ENCODE measurements around the gene MYO1E. TPM values are rescaled to one million over a fixed set of nuclear protein-coding genes. Genes with fewer than 3 reads are reported as not detected.
"Not testable (repeated sequence)": the region's sequence is repeated elsewhere in the genome, so short reads cannot be mapped to it uniquely, and the experiment has no call there.

Gene MYO1E
- total RNA-seq, 4 donors from 2014 or later = 55.7 to 147 (median 68.5) TPM

DNA sequence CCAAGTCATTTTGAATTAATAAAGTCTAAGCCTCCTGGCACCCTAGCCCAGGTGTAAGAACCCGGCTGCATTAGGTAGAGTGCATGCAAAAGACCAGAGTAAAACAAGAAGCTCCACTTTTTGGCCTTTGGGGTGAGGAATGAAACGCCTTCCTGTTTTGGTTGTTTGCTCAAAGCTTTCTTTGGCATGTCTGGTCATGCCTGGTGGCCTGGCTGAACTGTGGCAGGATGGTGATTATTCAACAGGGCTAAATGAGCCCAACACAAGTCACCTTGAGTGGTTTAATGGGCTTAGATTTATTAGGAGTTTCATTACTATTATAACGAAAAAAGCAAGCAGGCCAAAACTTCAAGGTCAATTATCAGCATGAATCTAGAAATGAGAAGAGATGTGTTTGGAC, 206.9 kb downstream of the MYO1E start:
- 70 to 77% methylated on average over 3 of the region's 3 CpGs for WGBS, 2 donors
- no peaks in the 10 kb centered on the region for H3K27me3 ChIP-seq
- no peaks in the 10 kb centered on the region for H3K9me3 ChIP-seq
- no peak for TF ChIP-seq POLR2A (IDR thresholded peaks at IDR 0.05)
- no peak for TF ChIP-seq EP300 (IDR thresholded peaks at IDR 0.05)
- TF ChIP-seq, protein P1, sequence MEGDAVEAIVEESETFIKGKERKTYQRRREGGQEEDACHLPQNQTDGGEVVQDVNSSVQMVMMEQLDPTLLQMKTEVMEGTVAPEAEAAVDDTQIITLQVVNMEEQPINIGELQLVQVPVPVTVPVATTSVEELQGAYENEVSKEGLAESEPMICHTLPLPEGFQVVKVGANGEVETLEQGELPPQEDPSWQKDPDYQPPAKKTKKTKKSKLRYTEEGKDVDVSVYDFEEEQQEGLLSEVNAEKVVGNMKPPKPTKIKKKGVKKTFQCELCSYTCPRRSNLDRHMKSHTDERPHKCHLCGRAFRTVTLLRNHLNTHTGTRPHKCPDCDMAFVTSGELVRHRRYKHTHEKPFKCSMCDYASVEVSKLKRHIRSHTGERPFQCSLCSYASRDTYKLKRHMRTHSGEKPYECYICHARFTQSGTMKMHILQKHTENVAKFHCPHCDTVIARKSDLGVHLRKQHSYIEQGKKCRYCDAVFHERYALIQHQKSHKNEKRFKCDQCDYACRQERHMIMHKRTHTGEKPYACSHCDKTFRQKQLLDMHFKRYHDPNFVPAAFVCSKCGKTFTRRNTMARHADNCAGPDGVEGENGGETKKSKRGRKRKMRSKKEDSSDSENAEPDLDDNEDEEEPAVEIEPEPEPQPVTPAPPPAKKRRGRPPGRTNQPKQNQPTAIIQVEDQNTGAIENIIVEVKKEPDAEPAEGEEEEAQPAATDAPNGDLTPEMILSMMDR (IDR thresholded peaks at IDR 0.05) = no peak
- DNase-seq (ENCODE audit: low spot score in 2 of 2) = no peak
- H3K27ac ChIP-seq = peak overlapping the region in 2 of 4 donors; percentile 23 to 48
- H3K36me3 ChIP-seq = peaks cover 0 to 57% (median 0%) of the 10 kb centered on the region in 3 donors
- H3K4me1 ChIP-seq = peaks cover 0 to 24% (median 5%) of the 10 kb centered on the region in 4 donors
- no peak overlapping the region for H3K4me3 ChIP-seq

DNA sequence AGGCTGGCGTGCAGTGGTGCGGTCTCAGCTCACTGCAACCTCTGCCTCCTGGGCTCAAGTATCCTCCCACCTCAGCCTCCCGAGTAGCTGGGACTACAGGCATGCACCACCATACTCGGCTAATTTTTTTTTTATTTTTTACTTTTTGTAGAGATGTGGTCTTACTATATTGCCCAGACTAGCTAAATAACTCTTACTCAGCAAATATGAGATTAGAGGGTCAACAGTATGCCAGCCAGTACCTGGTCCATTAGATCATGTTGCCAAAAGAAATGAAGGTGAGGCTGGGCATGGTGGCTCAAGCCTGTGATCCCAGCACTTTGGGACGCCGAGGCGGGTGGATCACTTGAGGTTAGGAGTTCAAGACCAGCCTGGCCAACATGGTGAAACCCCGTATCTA, 210.6 kb downstream of the MYO1E start:
- peaks cover 0 to 83% (median 10%) of the 10 kb centered on the region in 3 donors for H3K36me3 ChIP-seq
- not testable (repeated sequence) for H3K4me1 ChIP-seq; H3K4me3 ChIP-seq; DNase-seq (ENCODE audit: low spot score in 2 of 2); H3K27me3 ChIP-seq; H3K27ac ChIP-seq; H3K9me3 ChIP-seq
- 97 to 98% methylated on average over 8 of the region's 8 CpGs for WGBS, 2 donors

DNA sequence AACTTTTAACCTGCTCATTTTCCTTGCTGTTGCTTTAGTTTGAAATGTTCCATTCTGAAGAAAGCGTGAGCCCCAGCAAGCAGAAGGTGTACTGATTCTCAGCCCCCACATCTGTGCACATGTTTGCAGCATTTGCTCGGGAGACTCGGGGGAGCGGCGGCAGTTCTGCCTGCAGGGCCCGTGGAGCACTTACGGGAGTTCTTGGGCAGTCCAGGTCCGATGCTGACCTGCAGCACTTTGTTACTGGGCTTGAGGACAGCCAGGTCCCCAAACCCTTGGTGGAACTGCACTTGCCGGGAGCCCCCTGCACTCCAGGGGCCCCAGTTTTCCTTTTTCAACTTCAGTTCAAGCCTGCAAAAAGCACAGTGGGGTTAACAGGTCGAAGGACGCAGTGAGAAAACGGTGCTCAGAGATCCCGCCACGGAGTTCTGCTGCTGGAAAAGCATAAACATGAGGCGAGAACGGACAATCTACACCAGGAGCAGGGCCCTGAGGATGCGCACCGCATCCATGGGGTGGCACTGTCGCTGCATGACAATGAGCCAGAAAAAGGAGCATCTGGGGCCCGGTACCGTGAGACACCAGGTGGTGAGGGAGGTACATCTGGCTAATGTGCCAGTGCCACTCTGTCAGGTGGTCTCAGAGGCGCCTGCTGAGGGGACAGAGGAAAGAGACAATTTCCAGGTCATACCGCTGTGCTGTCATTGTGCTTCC, 211.6 kb downstream of the MYO1E start:
- WGBS, 2 donors = 71 to 83% methylated on average over 22 to 23 of the region's 23 CpGs
- H3K4me3 ChIP-seq = no peak overlapping the region

DNA sequence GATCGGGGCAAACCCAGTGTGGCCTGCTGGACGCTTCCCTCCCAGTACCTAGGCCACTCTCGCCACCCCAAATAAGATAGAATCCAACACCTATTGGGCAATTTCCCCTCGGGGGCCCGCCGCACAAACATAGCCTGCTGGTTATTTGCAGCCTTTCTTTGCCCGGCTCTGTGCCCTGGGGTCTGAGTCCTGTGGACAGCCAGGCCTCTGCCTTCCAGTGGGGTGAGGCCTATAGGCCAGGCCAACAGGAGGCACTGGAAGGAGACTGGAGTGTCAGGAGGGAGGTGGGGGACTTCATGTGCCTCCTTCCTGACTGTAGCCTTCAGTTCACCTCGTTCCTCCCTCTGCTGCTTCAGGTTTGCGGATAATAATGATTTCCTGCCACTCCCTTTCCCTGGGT, 213.5 kb downstream of the MYO1E start:
- Histone ChIP-seq H3K4me3 (no peak overlapping the region), H3K36me3 (peaks cover 0 to 91% (median 10%) of the 10 kb centered on the region in 3 donors), H3K27me3 (no peaks in the 10 kb centered on the region), H3K9me3 (no peaks in the 10 kb centered on the region), H3K27ac (no peak overlapping the region), H3K4me1 (no peaks in the 10 kb centered on the region)
- DNase-seq (ENCODE audit: low spot score in 2 of 2) = no peak
- 91 to 94% methylated on average over 8 to 9 of the region's 9 CpGs for WGBS, 2 donors
- TF ChIP-seq, protein P1 (IDR thresholded peaks at IDR 0.05) = no peak
- TF ChIP-seq POLR2A (IDR thresholded peaks at IDR 0.05) (no peak), EP300 (IDR thresholded peaks at IDR 0.05) (no peak)

More for the DNA sequence above, 211.6 kb downstream of the MYO1E start:
- TF ChIP-seq, protein P1 (IDR thresholded peaks at IDR 0.05) = peak in 2 of 5 experiments; percentile 5 to 32
- TF ChIP-seq EP300 (IDR thresholded peaks at IDR 0.05) (no peak), POLR2A (IDR thresholded peaks at IDR 0.05) (no peak)
- DNase-seq (ENCODE audit: low spot score in 2 of 2) = no peak
- peaks cover 0 to 91% (median 10%) of the 10 kb centered on the region in 3 donors for H3K36me3 ChIP-seq
- no peaks in the 10 kb centered on the region for H3K9me3 ChIP-seq
- H3K4me1 ChIP-seq = peaks cover 0 to 7% (median 0%) of the 10 kb centered on the region in 4 donors
- no peak overlapping the region for H3K27ac ChIP-seq
- H3K27me3 ChIP-seq = no peaks in the 10 kb centered on the region

DNA sequence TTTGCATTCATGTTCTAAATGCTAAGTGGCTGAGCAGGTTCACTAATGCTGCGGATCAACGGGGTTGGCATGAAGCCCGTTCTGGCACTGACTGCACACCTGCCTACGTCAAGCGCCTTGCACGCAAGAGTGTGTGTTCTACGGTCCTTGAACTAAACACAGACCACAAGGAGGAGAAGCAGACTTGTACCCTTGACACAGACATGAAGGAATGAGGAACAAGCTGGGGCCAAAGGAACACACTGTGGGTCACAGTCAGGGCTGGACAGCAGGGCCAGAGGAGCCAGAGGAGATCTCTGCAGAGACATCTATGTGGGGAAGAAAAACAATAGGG, 214.0 kb downstream of the MYO1E start:
- Histone ChIP-seq H3K4me3 (no peak overlapping the region), H3K4me1 (no peaks in the 10 kb centered on the region), H3K9me3 (no peaks in the 10 kb centered on the region), H3K27ac (no peak overlapping the region), H3K27me3 (no peaks in the 10 kb centered on the region), H3K36me3 (peaks cover 0 to 92% (median 10%) of the 10 kb centered on the region in 3 donors)
- TF ChIP-seq EP300 (IDR thresholded peaks at IDR 0.05) = no peak
- TF ChIP-seq, protein P1 (IDR thresholded peaks at IDR 0.05) = no peak
- no peak for TF ChIP-seq POLR2A (IDR thresholded peaks at IDR 0.05)
- DNase-seq (ENCODE audit: low spot score in 2 of 2) = no peak
- WGBS, 2 donors = 86 to 88% methylated on average over 7 of the region's 7 CpGs
